Measurements from ENCODE around the gene NMT1.
A peak's percentile ranks its signal among the peaks of the same experiment; 100 is the strongest.
"Not testable (repeated sequence)": the region's sequence is repeated elsewhere in the genome, so short reads cannot be mapped to it uniquely, and the experiment has no call there.

Gene NMT1

DNA sequence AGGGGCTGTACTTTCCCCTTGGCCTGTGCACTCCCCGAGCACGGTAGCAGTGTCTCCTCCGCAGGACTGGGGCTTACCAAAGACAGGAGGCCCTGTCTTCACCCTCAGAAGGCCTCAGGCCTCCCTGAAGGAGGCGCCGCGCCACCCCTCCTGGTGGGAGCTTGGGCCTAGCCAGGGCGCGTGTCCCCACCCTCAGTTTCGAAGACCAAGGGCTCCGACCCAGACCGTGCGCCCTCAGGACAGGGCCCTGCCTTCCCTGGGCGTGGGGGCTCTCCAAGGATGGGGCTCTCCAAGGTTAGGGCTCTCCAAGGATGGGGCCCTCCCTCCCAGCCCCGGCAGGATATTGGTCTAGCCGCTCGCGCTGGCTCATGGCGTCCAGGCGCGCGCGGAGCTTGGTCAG, 59.4 kb downstream of the NMT1 start:
- DNase-seq (ENCODE audit: low spot score): no peak

DNA sequence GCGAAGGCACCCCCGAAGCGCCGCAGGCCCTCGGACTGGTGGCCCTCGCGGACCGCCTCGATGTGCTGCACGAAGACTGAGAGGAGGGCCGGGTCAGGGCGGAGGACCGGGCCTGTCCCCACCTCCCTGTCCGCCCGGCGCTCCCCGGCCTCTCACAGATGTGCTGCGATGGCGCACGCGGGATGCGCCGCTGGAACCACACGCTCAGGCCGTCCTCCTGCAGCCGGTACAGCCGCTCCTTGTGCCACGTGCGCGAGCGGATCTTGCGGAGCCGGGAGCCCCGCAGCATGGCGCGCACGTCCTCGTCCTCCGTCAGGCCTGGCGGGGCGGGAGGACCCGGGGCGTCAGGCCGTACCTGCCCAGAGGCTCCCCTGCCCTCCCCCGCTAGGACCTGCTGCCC, 59.9 kb downstream of the NMT1 start:
- DNase-seq (ENCODE audit: low spot score): no peak

DNA sequence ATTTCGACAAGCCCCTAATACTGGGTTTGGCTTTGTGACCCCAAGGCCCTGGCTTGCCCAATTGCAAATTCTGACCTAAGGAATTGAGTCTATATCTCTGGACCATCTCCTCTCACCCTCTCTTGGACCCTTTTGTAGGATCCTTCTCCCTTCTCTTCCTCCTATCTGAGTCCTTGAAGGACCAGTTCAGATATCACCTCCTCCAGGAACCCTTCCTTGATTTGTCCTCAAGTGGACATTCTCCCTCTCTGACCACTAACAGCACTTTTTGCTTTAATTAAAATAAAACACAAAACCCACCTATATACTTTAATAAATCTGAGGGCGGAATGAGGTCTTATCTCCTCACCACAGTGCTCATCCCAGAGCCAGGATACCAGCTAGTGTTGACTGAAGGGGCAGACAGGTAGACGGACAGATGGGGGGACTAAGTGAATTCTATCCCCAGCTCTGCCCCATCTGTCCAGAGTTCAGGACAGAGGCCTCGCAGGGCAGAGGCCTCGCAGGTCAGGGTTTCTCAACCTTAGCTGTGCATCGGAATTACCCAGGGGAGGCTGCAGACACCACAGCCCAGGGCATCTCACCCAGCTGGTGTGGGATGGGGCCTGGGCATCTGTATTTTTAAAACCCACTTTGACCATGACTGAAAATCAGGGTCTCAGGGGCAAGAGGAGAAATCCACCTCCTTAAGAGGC, 62.1 kb downstream of the NMT1 start:
- DNase-seq (ENCODE audit: low spot score): no peak

DNA sequence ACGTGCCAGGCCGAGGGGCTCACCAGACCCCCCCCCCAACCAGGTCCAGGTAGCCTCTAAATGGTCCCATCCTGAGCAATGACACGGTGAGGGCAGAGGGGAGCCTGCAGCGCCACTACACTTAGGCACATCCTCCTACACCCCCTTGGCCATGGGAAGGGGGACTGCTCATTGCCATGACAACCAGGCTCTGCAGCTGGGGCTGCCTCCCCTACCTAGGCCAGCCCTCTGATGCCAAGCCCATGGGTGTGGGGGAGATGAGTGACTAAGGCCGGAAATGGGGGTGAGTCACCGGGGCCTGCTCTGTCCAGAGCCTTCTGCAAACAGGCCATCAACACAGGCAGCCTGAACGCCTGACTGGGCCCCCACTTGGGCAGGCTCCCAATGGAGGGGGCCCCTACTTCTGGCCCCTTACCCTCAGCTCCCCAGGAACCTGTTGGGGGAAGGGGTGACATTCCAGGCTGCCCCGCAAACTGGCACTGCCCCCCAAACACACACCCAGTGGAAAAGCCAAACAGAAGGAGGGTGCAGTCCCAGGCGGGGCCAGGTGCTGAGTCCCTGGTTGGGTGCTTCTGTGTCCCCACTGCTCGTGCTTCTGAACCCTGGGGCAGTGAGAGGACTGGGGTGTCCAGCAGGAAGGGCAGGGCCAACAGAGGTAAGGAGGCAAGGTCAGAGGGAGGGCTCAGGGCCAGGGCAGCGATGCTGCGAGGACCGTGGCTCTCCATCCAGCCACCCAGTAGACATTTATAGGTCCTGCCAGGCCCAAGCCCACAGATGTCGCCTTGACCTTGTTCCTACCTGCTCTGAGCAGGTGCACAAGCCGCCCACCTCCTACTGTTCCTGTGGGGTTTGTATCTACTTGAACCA, 63.0 kb downstream of the NMT1 start:
- peak; percentile 62 for DNase-seq (ENCODE audit: low spot score)

DNA sequence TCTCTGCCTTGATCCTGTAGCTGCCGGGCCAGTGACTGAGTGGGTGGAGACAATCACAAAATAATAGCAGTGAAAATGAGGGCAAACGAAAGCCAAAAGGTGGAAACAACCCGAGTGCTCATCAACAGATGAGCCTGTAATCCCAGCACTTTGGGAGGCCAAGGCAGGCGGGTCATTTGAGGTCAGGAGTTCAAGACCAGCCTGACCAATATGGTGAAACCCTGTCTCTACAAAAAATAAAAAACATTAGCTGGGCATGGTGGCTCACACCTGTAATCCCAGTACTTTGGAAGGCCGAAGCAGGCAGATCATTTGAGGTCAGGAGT, 63.6 kb downstream of the NMT1 start:
- not testable (repeated sequence) for DNase-seq (ENCODE audit: low spot score)

DNA sequence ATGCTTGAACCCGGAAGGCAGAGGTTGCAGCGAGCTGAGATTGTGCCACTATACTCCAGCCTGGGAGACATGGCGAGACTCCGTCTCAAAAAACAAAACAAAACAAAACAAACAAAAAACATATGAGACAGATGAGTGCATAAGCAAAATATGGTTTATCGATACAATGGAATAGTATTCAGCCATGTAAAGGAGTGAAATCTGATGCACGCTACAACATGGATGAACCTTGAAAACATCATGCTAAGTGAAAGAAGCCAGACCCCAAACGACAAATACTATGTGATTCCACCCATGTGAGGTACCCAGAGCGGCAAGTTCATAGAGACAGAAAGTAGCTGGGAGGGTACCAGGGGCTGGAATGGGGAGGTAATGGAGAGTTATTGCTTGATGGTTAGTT, 64.4 kb downstream of the NMT1 start:
- no peak for DNase-seq (ENCODE audit: low spot score)

DNA sequence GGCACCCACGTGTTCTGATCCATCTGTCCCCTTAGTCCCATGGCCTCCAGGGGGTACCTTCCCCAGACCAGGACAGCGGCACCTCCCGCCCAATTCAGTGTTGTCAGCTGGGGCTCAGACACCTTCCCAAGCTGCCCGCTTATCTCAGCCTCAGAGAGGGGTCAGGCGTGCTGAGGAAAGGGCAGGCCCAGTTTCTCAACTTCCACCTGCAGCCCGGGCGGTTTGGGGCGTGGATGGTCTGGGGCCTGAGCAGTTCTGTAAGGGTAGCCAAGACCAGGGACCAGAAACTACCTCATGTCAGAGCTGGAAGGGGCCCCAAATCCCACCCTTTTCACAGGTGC, 66.1 kb downstream of the NMT1 start:
- no peak for DNase-seq (ENCODE audit: low spot score)

DNA sequence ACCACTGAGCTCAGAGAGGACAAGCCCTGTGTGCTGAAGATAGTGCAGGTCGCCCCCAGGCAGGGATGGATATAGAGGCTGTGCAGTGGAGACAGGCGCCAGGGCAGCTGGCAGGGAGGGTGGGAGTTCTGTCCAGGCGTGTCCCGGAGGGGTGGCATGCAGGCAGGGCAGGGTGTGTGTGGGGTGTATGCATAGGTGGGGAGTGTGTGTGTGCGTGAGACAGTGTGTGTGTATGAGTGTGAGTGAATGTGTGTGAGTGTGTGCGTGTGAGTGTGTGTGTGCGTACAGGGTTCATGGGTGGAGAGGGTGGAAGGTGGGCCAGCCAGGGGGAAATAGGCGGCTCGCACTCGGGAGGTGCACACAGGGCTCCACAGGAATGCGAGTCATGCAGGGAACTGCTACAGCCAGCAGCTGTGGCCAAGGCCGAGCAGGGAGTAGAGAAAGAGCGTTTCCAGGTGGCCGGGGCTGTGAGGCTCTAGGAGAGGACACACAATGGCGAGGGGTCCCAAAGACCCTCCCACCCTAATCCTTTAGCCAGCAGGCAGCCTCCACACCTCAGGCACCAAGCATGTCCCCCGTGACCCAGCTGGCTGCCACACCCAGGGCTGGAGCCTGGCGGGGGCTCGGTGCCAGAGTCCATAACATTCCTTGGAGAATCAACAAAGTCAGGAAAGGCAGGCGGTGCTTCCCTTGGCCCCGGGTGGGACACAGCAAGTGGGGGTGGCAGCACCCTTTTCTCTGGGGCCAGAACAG, 66.6 kb downstream of the NMT1 start:
- no peak for DNase-seq (ENCODE audit: low spot score)

DNA sequence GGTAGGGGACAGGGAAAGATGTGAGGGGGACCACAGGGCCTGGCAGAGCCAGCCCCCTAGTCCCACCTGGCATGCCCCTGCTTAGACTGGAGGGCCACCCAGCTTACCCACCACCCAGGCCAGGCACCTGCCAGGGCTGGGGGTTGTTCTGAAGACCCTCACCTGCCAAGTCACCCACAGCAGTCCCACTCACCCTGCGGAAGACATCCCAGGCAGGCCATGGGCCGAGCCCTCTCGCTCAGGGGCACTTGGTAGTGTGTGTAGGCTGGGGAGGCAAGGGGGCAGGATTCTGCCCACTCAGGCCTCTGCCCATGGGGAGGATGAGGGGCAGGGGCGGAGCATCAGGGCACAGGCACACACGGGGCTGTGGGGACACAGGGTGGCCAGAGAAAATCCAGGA, 67.2 kb downstream of the NMT1 start:
- no peak for DNase-seq (ENCODE audit: low spot score)

DNA sequence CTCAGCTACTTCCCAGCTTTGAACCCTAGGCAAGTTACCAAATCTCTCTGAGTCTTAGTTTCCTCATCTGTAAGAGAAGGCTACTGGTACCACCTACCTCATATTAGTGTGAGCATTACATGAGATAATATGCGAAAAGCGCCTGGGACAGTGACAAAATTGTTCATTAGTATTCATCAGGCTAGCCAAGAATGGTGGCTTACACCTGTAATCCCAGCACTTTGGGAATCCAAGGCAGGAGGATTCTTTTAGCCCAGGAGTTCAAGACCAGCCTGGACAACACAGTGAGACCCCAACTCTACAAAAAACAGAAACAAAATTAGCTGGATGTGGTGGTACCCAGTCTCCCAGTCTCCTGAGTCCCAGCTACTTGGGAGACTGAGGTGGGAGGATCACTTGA, 67.9 kb downstream of the NMT1 start:
- no peak for DNase-seq (ENCODE audit: low spot score)

DNA sequence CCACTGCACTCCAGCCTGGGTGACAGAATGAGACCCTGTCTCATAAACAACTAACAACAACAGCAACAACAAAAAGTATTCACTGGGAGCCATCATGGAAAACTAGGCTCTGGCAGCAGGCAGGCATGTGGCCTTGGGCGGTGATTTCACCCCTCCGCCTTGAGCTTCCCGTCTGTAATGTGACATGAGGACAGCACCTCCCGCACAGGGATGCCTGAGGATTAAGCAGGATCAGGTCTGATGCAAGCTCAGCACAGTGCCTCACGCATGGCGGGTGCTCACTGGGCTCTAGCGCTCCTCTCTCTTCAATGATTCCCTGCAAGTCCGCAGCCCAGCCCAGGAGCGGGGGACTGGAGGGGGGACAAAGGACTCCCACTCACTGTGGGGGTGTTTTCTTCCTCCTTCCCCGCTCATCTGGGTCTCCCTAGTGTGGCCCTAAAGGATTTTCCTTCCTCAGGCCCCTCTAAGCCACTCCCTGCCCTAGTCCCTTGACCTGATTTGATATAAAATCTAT, 68.4 kb downstream of the NMT1 start:
- DNase-seq (ENCODE audit: low spot score): no peak

DNA sequence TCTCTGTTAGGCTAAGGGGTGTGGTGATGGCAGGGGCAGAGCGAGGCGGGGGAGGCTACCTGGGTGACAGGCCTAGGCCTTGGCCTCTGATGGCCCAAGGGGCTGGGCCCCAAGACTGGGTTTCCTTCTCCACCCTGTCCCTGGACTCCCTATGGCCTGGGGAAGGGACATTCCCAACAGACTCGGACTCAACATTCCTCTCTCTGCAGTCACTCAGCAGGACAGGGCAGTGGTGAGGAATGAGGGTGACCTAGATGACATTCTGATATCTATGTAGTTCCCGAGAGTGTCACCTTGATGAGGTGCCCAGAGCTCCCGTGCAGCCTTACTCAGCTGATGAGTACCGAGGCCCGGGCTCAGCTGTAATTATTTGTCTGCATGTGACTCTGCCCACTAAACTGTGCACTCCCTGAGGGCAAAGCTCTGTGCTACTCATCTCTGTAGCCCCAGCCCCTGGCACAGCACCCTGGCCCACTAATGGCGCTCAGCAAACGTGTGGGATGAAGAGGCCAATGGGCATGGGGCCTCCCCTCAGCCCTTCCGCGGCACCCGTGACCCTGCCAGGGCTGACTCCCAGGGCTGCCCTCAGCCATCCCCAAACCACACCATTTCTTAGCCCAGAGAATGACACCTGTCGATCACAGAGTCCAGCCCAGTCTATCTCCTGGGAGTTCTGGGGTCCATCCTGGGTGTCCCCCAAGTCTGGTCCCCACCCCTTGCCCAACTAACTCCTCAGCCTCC, 69.0 kb downstream of the NMT1 start:
- no peak for DNase-seq (ENCODE audit: low spot score)

DNA sequence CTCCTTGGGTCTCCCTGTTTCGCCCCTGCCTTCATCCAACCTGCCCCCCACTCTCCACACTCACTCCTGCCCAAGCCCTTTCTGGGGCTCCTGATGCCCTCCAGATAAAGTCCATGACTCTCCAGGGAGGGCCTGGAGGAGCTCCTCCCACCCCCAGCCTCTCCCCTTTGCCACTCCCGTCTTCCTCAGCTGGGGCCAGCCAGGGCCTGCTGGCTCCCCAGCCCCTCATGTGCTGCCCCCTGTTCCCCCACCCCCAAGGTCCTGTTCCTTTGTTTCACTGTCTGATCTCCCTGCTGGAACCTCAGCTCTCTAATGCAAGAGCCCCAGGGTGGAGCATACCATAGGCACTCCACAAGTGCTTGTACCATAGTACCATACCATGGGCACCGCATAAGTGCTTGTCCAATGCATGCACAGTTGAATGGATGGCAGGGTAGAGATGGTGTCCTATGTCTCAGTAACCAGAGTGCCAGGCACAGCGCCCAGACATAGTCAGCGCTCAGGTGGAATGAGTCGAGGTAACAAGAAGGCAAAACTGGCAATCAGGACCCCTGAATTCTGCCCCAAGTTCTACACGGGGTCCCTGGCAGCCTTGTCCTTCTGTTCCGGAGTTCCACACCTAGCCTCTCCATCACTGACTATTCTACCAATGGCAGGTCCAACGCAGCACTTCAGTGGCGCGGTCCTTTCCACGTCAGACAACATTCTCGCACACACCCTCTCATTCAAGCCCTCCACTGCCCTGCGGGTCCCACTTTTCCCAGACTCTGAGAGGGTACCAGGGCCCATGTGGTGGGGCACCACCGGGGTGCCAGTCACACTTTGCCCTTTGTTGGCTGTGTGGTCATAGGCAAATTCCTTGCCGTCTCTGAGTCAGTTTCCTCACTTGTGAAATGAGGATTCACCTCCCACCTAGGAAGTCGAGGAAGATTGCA, 69.8 kb downstream of the NMT1 start:
- DNase-seq (ENCODE audit: low spot score): no peak

DNA sequence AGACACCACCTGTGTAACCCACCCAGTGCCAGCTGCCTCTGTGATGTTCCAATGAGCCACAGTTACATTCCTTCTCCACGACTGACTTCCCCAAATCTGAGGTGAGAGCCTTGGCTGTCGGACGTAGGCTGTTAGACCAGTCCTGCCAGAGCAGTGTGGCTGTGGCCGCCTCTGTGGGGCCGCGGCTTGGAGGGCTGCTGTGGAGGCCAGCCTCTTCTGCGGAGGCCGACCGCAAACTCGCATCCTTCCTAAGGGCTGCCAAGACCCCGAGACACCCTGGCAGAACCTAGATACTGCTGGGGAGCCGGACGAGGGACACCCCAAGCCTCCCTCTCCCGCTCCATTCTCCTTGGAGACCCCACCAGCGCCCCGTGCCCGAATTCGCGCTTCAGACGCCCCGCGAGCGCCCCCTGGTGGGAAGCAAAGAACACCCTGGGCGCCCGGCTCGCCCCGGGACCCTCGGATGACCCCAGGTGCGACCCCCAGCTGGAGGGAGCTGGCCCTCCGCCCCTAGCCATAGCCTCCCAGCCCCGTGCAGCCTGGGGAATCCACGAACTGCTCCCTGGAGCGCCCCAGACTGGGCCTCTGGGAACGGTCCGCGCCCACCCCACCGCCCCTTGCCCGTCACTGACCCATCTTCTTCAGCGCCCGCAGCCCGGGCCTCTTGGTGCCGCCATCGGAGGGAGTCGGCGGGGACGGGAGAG, 70.7 kb downstream of the NMT1 start:
- peak; percentile 23 for DNase-seq (ENCODE audit: low spot score)

DNA sequence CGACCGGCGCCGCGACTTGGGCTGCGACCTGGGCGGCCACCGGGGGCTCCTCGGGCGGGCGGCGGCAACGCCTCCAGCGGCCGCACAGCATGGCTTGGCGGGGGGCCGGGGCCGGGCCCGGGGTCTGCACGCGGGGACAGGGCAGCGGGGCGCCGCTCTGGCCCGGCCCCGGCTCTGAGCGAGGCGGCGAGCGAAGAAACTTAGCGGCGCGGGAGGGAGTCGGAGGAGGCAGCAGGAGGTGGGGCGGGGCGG, 71.1 kb downstream of the NMT1 start, which contains the start of gene PLCD3:
TSS of gene PLCD3 (minus strand) at position 196 of the 252 bp plus-strand sequence. CDS start at position 91, 105 bp downstream.
- peak; percentile 61 for DNase-seq (ENCODE audit: low spot score)

DNA sequence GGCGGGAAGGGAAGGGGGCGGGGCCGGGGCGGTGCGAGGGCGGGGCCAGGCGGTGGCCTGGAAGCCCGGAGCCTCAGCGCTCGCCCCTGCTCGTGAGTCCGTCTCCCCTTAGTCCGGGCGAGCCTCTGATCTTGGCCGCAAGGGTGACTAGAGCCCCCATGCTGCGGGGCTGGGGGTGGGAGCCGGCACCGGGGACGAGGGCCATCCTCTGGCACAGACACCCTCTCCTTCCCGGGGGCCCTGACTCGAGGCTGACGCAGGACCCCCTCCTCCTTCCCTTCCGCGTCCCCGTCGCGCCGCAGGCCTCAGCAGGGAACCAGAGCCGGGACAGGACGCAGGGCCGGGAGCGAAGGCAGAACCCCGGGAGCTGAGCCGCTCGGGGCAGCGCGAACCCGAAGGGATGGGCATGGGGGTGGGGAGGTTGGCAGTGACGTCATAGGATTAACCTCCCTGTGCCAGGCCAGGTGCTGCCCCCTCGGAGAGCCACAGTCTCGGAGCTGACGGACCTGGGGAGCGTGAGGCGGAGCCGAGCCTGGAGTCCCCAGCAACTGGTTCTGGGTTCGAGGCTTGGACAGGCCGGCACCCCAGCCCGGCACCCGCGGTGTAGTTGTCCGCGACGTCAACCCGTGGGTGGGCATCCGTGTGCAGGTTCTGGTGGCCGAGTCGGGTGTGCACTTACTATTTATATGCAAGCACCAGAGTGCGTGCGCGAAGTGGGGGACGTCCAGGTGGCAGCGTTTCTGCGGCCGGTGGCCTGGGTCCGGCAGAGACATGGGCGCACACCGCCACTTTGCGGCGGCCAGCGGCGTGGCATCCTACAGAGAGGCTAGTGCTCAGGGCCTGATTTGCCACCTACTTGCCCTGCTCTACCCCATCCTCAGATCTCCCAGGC, 71.7 kb downstream of the NMT1 start:
- peak; percentile 59 for DNase-seq (ENCODE audit: low spot score)

DNA sequence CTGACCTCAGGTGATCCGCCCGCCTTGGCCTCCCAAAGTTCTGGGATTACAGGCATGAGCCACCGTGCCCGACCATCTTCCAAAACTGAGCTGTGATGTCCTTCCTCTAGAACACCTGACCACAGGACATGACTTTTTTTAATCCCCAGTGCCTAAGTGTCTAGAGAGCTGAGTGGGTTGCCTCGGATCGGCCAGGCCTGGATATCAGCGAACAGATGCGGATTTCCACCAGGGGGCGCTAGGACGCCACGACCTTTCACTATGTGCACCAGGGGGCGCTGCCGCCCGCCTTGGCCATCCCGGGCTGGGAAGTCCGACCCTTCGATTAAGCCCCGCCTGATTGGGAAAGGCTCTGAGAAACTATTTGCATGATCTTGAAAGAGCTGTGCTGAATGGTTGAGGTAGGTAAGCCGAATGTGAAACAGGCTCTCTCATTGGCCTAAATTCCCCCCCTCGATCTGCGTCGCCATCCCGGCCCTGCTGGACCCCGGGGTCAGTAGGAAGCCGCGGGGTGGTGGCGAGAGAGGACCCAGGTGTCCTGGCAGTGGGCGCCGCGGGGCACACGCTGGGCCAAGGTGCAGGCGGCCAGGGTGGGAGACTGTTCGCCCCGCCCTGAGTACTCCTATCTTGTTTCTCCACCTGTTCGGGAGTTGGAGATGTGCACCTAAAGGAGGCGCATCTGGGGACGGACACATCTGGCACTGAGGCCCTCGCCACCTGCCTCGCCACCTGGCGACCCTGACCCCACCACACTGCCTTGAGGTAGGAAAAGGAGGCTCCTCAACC, 74.3 kb downstream of the NMT1 start, which contains the start of gene ACBD4:
TSS of gene ACBD4 (plus strand) at position 496 of the 786 bp plus-strand sequence. CDS start 458 bp downstream, outside the sequence.
- DNase-seq (ENCODE audit: low spot score): peak; percentile 97

DNA sequence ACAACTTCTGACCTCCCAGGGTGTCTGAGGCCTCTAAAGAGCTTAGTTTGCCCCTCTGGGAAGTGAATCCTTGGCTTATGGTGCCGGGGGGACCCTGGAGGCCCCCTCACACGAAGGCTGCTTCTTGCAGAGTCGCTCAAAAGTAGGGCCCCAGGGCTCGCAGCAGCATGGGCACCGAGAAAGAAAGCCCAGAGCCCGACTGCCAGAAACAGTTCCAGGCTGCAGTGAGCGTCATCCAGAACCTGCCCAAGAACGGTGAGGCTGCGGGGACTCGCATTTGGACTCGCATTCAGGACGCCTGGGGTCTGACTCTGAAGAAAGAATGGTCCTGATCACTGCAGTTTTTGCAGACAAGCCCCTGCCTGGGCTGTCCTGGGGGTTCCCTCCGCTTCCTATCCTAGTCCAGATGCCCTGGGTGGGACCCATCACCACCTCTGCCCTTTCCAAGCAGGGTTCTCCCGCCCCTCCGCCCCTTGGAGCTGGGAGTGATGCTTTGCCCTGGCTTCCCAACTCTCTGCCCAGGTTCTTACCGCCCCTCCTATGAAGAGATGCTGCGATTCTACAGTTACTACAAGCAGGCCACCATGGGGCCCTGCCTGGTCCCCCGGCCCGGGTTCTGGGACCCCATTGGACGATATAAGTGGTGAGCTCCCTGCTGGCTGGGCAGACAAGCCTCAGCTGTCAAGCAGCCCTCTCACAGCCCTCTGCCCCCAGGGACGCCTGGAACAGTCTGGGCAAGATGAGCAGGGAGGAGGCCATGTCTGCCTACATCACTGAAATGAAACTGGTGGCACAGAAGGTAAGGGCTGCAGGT, 75.1 kb downstream of the NMT1 start:
- no peak for DNase-seq (ENCODE audit: low spot score)
